NCI-H146 (cell line): ENCODE results near the gene EXT2.
A peak's percentile ranks its signal among the peaks of the same experiment; 100 is the strongest.

ENCODE experiments used
- DNase-seq: peaks from one replicate; lab custom pipeline; 2025; lab: John Stamatoyannopoulos, UW

The EXT2 gene

GRCh38 chr11:44095506-44096359 is at the start of gene EXT2:
Gene EXT2, plus strand, starts transcription at chr11:44095678. Its CDS starts 12,035 bp downstream, at chr11:44107713.
- DNase-seq = peak; percentile 83

GRCh38 chr11:44046182-44046581 is 49.3 kb upstream of the EXT2 start:
- DNase-seq = no peak

DNA sequence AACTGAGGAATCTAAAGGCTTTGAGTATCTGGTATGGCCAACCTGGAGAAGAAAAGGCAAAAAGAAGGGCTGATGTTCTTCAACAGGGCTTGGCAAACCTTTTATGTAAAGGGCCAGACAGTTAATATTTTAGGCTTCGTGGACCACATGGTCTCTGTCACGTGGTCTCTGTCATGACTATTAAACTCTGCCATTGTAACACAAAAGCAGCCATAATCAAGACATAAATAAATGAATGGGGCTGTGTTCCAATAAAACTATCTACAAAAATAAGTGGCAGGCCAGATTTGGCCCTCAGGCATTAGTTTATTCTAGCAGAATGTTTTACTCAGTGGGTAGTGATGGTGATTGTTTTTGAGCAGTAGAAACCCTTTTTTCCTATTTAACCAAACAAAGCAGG is 48.2 kb upstream of the EXT2 start:
- DNase-seq = no peak

DNA sequence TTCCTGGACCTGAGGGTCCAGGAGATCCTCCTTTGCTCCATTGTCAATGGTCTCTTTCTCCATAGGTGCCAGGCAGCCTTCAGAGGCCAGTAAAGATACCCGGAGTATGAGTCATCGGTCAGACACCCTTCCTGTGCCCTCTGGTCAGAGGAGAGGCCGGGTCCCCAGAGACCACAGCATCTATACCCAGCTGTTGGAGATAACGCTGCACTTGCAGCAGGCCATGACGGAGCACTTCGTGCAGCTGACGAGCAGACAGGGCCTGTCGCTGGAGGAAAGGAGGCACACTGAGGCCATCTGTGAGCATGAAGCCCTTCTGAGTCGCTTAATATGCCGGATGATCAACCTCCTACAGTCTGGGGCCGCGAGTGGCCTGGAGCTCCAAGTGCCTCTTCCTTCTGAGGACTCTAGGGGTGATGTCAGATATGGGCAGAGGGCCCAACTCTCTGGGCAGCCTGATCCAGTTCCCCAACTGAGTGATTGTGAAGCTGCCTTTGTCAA is 47.5 kb upstream of the EXT2 start, which contains the start of gene ACCSL:
TSS of gene ACCSL (plus strand) at position 51 of the 501 bp plus-strand sequence. CDS start at position 107, 56 bp downstream.
- no peak for DNase-seq

- no peak for DNase-seq
Observed at GRCh38 chr11:44049832-44050231, 45.6 kb upstream of the EXT2 start.

DNA sequence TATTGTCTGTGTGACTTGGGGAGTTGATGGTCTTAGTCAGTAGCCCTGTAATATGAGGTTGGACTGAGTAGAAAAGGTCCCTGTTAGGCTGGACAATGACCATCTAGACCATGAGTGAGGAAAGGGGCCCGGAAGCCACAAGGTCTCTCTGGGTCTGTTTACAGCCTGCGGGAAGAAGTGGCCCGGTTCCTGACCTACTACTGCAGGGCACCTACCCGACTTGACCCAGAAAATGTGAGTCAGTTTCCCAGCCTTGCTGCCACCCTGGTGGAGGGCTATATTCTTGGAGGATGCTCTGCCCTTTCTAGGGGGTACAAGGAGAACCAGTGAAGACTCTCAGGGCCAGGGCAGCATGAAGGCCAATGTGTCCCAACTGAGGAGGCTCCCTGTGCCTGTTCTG is 44.3 kb upstream of the EXT2 start:
- no peak for DNase-seq

- no peak for DNase-seq
Observed at GRCh38 chr11:44057340-44057739, 38.1 kb upstream of the EXT2 start.

GRCh38 chr11:44058275-44058674 is 37.2 kb upstream of the EXT2 start:
- no peak for DNase-seq

DNA sequence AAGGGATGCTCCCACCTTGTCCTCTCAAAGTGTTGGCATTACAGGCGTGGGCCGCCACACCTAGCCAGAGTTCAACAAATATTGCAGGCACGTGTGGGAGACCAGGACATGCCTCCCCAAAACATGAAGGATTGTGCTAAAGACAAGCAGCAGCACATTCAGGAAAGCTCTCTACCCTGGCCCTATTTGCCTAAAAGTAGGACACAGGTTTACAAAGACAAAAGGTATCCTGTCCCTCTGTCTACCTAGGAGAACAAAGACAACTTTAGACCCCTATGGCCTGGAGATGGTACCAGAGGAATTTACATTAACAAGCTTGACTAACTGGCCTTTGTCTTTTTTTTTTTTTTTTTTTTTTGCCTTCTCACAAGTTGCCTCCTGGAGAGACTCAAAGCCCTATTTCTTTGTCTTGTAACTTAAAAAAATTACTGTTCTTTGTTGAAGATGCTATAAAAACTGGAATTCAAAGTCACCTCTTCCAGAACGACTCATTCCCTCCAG is 30.3 kb upstream of the EXT2 start:
- DNase-seq = no peak

DNA sequence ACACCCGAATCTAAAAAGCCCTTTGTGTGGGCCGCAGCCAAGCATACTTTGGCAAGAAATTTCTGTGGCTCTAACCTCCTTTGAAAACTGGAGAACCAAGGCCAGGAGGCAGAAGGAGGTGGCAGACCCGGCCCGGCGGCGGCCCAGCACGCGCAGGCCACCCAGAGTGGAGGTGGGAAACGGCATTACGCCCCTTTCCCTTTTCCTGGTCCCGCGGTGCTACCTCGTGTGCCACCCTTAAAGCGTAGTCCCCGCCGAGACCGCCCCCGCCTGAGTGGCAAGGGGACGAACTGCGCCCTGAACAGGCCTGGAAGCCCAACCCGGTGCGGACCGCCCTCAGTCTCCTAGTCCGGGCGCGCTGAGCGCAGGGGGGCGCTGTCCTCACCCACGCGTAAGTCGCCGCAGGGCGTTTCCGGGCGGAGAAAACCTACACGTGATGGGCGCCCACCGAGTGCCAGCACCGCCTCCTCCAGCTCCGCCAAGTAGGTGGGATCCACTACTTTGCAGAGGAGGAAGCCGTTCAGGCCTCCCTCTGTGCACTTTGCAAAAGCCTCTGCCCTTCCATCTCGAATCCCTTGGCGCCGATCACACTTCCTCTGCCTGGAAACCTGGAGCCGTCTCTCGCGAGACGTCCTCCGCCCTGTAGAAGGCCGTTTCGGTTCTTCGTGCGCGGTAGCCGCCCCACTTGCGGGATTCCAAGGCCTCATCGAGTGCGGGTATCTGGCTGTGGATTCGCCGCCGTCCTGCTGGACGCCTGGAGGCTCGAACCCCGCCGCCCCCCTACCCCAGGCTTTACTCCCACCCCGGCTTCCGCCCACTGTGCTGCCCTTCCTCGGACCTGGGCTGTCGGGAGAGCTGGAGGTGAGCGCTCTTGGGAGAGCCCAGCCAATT is 29.4 kb upstream of the EXT2 start, which contains the start of gene ACCS:
TSS of gene ACCS (plus strand) at position 430 of the 891 bp plus-strand sequence. CDS start 1,358 bp downstream, outside the sequence.
- peak; percentile 94 for DNase-seq

DNA sequence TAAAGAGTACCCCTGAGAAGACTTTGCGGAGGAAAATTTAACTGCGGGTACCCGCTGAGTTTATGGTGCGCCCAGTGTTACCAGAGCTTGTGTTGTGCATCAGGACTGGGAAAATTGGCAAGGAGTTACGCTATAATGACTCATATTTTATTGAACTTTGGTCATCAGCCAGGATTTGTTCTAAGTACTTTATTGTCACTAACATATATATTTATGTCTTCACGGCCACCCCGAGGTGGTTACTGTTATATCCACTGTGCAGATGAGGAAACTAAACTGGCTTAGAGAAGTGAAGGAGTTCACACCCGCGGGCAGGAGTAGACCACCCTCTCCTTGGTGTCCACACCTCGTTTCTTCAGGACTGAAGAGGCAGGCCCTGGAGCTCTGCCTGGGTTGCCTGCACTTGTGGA is 28.7 kb upstream of the EXT2 start:
- no peak for DNase-seq

DNA sequence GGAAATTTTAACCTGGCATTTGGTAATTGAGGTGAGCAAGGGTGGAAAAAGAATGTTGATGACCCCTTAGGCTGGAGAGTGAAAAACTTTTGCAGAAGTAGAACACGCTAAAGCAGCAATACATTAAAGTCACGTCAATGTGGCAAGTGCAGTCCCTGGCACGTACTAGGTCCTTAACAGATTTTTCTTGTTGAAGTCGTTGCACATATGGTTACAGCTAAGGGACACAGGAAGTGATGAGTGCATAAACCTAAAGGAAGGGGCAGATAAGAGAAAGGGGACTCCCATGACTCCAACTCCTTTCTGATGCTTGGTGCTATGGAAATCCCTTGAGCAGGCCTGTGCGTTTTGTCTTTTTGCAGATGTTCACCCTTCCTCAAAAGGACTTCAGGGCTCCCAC is 28.2 kb upstream of the EXT2 start:
- DNase-seq = no peak

GRCh38 chr11:44068180-44068579 is 27.3 kb upstream of the EXT2 start:
- DNase-seq = no peak

DNA sequence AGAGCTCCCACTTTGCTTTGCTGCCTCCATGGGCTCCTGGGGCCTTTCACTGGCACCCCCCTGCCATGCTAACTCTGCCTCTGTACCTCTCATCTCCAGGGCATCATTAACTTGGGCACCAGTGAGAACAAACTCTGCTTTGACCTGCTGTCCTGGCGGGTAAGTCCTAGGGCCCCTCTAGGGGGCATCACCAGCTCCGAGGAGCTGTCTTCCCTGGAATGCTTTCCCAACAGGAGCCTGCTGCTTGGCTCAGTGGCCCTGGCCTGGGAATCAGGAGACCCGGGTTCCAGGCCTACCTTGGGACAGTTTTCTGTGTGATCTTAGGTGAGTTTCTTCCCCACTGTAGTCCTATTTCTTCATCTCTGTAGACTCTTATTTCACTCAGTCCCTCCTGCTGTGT is 24.3 kb upstream of the EXT2 start:
- no peak for DNase-seq

GRCh38 chr11:44072757-44073658 is 22.5 kb upstream of the EXT2 start:
- no peak for DNase-seq

DNA sequence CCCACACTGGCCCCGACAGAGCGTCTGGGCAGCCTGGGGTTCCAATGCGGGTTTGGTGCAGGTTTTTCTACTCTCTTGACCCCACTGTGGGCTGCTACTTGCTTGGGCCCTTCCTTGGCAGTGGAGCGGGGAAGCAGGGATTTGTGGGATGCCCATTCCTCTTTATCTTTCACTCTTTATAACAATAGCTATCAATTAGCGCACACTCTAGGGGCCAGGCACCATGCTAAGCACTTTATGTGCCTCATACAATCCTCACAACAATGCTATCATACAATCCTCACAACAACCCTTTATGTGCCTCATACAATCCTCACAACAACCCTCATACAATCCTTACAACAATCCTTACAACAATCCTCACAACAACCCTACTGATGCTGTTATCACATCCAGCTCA is 16.7 kb upstream of the EXT2 start:
- DNase-seq = no peak

- DNase-seq = no peak
Observed at GRCh38 chr11:44079376-44079775, 16.1 kb upstream of the EXT2 start.

- no peak for DNase-seq
Observed at GRCh38 chr11:44080951-44081350, 14.5 kb upstream of the EXT2 start.

DNA sequence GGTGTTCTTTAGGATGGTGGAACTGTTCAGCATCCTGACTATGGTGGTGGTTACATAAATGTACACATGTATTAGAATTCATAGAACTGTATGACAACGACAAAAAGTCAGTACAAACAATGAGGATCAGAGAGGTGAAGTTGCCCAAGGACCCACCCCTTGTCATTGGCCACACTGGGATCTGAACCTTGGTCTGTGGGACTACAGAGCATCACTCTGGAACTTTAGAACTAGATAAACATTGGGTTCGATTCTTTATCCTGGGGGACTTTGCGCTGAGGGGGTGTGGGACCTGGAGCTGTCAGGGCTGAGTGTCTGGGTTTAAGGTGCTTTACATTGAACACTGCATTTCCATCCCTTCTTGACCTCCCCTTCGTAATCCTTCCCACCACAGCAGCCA is 12.8 kb upstream of the EXT2 start:
- DNase-seq = no peak

DNA sequence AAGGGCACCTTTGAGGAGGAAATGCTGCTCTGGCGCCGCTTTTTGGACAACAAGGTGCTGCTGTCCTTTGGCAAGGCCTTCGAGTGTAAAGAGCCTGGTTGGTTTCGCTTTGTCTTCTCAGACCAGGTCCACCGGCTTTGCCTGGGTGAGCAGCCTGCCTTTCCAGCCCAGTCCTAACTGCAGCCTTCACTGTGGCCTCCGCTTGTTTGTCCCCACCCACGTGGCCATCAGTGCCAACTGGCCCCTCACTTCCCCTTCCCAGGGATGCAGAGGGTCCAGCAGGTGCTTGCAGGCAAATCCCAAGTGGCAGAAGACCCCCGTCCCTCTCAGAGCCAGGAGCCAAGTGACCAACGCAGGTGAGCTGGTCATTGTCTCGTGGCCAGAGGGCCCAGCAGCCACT is 12.0 kb upstream of the EXT2 start:
- no peak for DNase-seq

DNA sequence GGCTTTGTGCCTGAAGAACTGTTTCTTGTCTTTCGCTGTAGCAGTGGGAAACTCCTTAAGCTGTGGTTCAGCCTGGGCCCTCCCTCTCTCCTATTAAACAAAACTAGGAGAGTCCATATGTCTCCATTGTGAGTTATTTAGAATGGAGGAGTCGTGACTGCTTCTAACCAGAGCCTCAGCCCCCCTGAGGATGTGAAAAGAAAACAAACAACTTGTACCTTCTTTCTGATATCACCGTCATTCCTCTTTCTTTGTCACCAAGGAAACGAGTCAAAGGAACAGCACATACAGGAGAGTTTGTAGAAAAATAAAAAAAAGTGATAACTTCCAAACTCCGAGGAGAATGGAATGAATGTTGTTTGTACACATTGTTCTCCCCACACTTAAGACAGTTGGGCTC is 11.6 kb upstream of the EXT2 start:
- DNase-seq = no peak
